ENCODE results near the gene SLC24A4.

Gene SLC24A4

GRCh38 chr14:92451245-92451644 lies 128.3 kb downstream of the SLC24A4 start (continued):
- no peak for TF ChIP-seq ZEB2 (tag by site-specific recombination; IDR thresholded peaks at IDR 0.05)
- TF ChIP-seq HIC1 (tag by site-specific recombination; IDR thresholded peaks at IDR 0.05) = no peak
- TF ChIP-seq ZNF146 (tag by site-specific recombination; IDR thresholded peaks at IDR 0.05) = no peak
- TF ChIP-seq ZNF366 (tag by site-specific recombination; conservative IDR thresholded peaks at IDR 0.05) = no peak

GRCh38 chr14:92451755-92452154 lies 128.8 kb downstream of the SLC24A4 start:
- no peaks in the 10 kb centered on the region for H3K9me3 ChIP-seq (ENCODE audit: control insufficient read depth, insufficient read depth, low read depth, low read length)
- TF ChIP-seq ZNF2 (tag by site-specific recombination; IDR thresholded peaks at IDR 0.05) = no peak
- TF ChIP-seq GLI2 (tag by site-specific recombination; IDR thresholded peaks at IDR 0.05; ENCODE audit: borderline replicate concordance, low read depth) = no peak
- no peak for TF ChIP-seq ZNF366 (tag by site-specific recombination; conservative IDR thresholded peaks at IDR 0.05)
- H3K4me1 ChIP-seq (ENCODE audit: control insufficient read depth, insufficient read depth, low read length) = no peaks in the 10 kb centered on the region
- no peaks in the 10 kb centered on the region for H3K36me3 ChIP-seq (ENCODE audit: control insufficient read depth in 2 of 2, insufficient read depth in 1 of 2, low read length in 2 of 2)
- CTCF ChIA-PET = no interaction called here
- no peak overlapping the region for H3K4me3 ChIP-seq (ENCODE audit: low read depth, low read length)
- H3K27ac ChIP-seq (ENCODE audit: extremely low read depth, low read depth, low read length) = no peak overlapping the region
- POLR2A ChIA-PET = no interaction called here

- CTCF ChIA-PET = no interaction called here
- H3K27ac ChIP-seq (ENCODE audit: extremely low read depth, low read depth, low read length) = no peak overlapping the region
- no peaks in the 10 kb centered on the region for H3K4me1 ChIP-seq (ENCODE audit: control insufficient read depth, insufficient read depth, low read length)
- no peak overlapping the region for H3K4me3 ChIP-seq (ENCODE audit: low read depth, low read length)
- POLR2A ChIA-PET = no interaction called here
- no peaks in the 10 kb centered on the region for H3K9me3 ChIP-seq (ENCODE audit: control insufficient read depth, insufficient read depth, low read depth, low read length)
- H3K36me3 ChIP-seq (ENCODE audit: control insufficient read depth in 2 of 2, insufficient read depth in 1 of 2, low read length in 2 of 2) = no peaks in the 10 kb centered on the region
- TF ChIP-seq ZNF37A (tag by site-specific recombination; IDR thresholded peaks at IDR 0.05) (no peak), ZNF18 (tag by site-specific recombination; IDR thresholded peaks at IDR 0.05) (no peak), KLF16 (tag by site-specific recombination; IDR thresholded peaks at IDR 0.05) (no peak), ZNF677 (tag by site-specific recombination; IDR thresholded peaks at IDR 0.05) (no peak), ZNF76 (tag by site-specific recombination; IDR thresholded peaks at IDR 0.05; ENCODE audit: borderline replicate concordance, low read depth) (no peak), ZNF24 (tag by site-specific recombination; IDR thresholded peaks at IDR 0.05) (no peak), ZBTB17 (tag by site-specific recombination; IDR thresholded peaks at IDR 0.05) (no peak), PRDM2 (tag by site-specific recombination; IDR thresholded peaks at IDR 0.05; ENCODE audit: borderline replicate concordance) (no peak), SALL2 (tag by site-specific recombination; IDR thresholded peaks at IDR 0.05; ENCODE audit: borderline replicate concordance) (no peak), ZNF157 (tag by site-specific recombination; IDR thresholded peaks at IDR 0.05) (no peak), ZBTB7A (tag by site-specific recombination; IDR thresholded peaks at IDR 0.05; ENCODE audit: low read depth) (no peak), ZNF26 (tag by site-specific recombination; IDR thresholded peaks at IDR 0.05) (no peak), ZNF404 (tag by site-specific recombination; IDR thresholded peaks at IDR 0.05) (no peak), MZF1 (tag by site-specific recombination; IDR thresholded peaks at IDR 0.05; ENCODE audit: borderline replicate concordance) (no peak)
Measured at GRCh38 chr14:92452471-92452870, 129.5 kb downstream of the SLC24A4 start.

Data from HEK293 (cell line).